GM12801 (cell line): ENCODE data around the gene MTCL3.

ENCODE experiments used
- CTCF ChIP-seq: IDR thresholded peaks from one replicate; pipeline ENCODE4 v1.5.1; 2011; ENCODE audit warnings: control low read depth; ENCODE audit not compliant: insufficient read length; ENCODE audit errors: extremely low read depth

The MTCL3 gene

GRCh38 chr6:127550403-127550802 lies 31.3 kb upstream of the MTCL3 start:
- TF ChIP-seq CTCF = no peak

- TF ChIP-seq CTCF = no peak
These were observed 28.9 kb upstream of the MTCL3 start for GRCh38 chr6:127547904-127548649.

GRCh38 chr6:127547215-127547614 lies 28.1 kb upstream of the MTCL3 start:
- no peak for TF ChIP-seq CTCF

GRCh38 chr6:127539272-127539671 lies 20.1 kb upstream of the MTCL3 start:
- TF ChIP-seq CTCF = no peak

GRCh38 chr6:127538750-127539264 lies 19.7 kb upstream of the MTCL3 start:
- no peak for TF ChIP-seq CTCF

- TF ChIP-seq CTCF = no peak
These were observed 14.6 kb upstream of the MTCL3 start for GRCh38 chr6:127533736-127534135.

GRCh38 chr6:127533011-127533410 lies 13.9 kb upstream of the MTCL3 start:
- no peak for TF ChIP-seq CTCF
